Panc1 (cell line): Measurements from ENCODE around the gene RAB11FIP5. TPM values are rescaled to one million over a fixed set of nuclear protein-coding genes. Genes with fewer than 3 reads are reported as not detected.

Experiments
- ATAC-seq: fragments of 200-7000 bp; cut with Tn5 transposase; 2 replicates; pipeline ENCODE4 v1.9.1; 2020; ENCODE audit warnings: mild to moderate bottlenecking, moderate library complexity
- BruUV-seq: library from RNA; stranded (reverse); fragments of 400-500 nt; replicated peaks from 2 replicates; lab custom pipeline; 2021; lab: Mats Ljungman, UMichigan
- CTCF ChIA-PET: fragments of 300-600 bp; sonication (Branson Sonifier 250); formaldehyde crosslinking; loops from one replicate; lab custom pipeline; 2022; ENCODE audit warnings: antibody characterized with exemption; lab: Charles Lee
- POLR2A ChIA-PET: fragments of 300-600 bp; sonication (Branson Sonifier 250); formaldehyde crosslinking; loops from one replicate; lab custom pipeline; 2022; ENCODE audit warnings: antibody characterized with exemption; lab: Charles Lee
- DNase-seq: peaks from one replicate; pipeline ENCODE4 v3.0.0-alpha.2; 2010; ENCODE audit warnings: low read depth, low spot score
- H3K27ac ChIP-seq: 2 replicates; pipeline ENCODE4 v1.5.1; 2011; ENCODE audit warnings: mild to moderate bottlenecking, low read length, inconsistent platforms
- H3K27me3 ChIP-seq: fragments of 200-500 bp; sonication (Bioruptor generic); 2 replicates; pipeline ENCODE4 v1.6.0; 2014; ENCODE audit warnings: low read length, inconsistent platforms; ENCODE audit not compliant: control insufficient read depth, insufficient read depth
- H3K36me3 ChIP-seq: fragments of 200-500 bp; sonication (Bioruptor generic); 2 replicates; pipeline ENCODE4 v1.5.1; 2014; ENCODE audit warnings: inconsistent platforms, mild to moderate bottlenecking, low read length, moderate library complexity; ENCODE audit not compliant: control insufficient read depth, insufficient read depth
- H3K4me1 ChIP-seq: 2 replicates; pipeline ENCODE4 v1.5.1; 2011; ENCODE audit warnings: inconsistent platforms, mild to moderate bottlenecking, low read length, moderate library complexity; ENCODE audit not compliant: control insufficient read depth, insufficient read depth
- H3K4me3 ChIP-seq, 2 experiments: 2 replicates each; pipeline ENCODE4 v1.5.1; 2011 to 2012; ENCODE audit warnings: low read depth in 2 of 2, low read length in 2 of 2, mild to moderate bottlenecking in 2 of 2, inconsistent platforms in 1 of 2, moderate library complexity in 1 of 2
- H3K9me3 ChIP-seq: fragments of 200-500 bp; sonication (Bioruptor generic); 2 replicates; pipeline ENCODE4 v1.5.1; 2014; ENCODE audit warnings: low read depth, mild to moderate bottlenecking, inconsistent platforms, low read length, moderate library complexity; ENCODE audit not compliant: control insufficient read depth, insufficient read depth
- POLR2AphosphoS5 ChIP-seq: IDR thresholded peaks from 2 replicates; pipeline ENCODE4 v1.6.1; 2012; ENCODE audit warnings: mild to moderate bottlenecking, low read depth, low read length, moderate library complexity
- SIN3A ChIP-seq: IDR thresholded peaks from 2 replicates; pipeline ENCODE4 v1.6.1; 2012; ENCODE audit warnings: low read depth, mild to moderate bottlenecking, low read length, moderate library complexity, borderline replicate concordance; ENCODE audit not compliant: insufficient read depth
- TCF7L2 ChIP-seq: IDR thresholded peaks from 2 replicates; pipeline ENCODE4 v1.6.1; 2011; ENCODE audit warnings: mild to moderate bottlenecking, low read depth, low read length, inconsistent platforms
- in situ Hi-C: cut with HindIII; loops from 2 replicates; pipeline ENCODE4 v1.10.0; 2016; ENCODE audit warnings: low sequenced_read_pairs, low pct_unique_long_range_greater_than_20kb
- intact Hi-C: fragments of 100-400 bp; cut with micrococcal nuclease; formaldehyde crosslinking; loops from one replicate; pipeline ENCODE4 v1.10.0; 2022; ENCODE audit not compliant: unreplicated experiment
- total RNA-seq: library from RNA; stranded (reverse); gene quantifications from one replicate; pipeline ENCODE4 v1.2.1, GENCODE V29; 2021; ENCODE audit not compliant: unreplicated experiment
- TF ChIP-seq, protein P1 (sequence below), 2 experiments: IDR thresholded peaks; 2 replicates each; pipeline ENCODE4 v1.6.1; 2011 to 2012; ENCODE audit warnings: low read depth in 2 of 2, control low read depth in 1 of 2, low read length in 1 of 2, mild to moderate bottlenecking in 1 of 2, moderate library complexity in 1 of 2; ENCODE audit not compliant: insufficient read depth in 1 of 2
- TF ChIP-seq, protein P2 (sequence below): fragments of 450-650 bp; IDR thresholded peaks from 2 replicates; pipeline ENCODE4 v1.5.1; 2017; ENCODE audit warnings: mild to moderate bottlenecking

Gene RAB11FIP5
- total RNA-seq, 1 experiment from 2014 or later, result 27.3 TPM

DNA sequence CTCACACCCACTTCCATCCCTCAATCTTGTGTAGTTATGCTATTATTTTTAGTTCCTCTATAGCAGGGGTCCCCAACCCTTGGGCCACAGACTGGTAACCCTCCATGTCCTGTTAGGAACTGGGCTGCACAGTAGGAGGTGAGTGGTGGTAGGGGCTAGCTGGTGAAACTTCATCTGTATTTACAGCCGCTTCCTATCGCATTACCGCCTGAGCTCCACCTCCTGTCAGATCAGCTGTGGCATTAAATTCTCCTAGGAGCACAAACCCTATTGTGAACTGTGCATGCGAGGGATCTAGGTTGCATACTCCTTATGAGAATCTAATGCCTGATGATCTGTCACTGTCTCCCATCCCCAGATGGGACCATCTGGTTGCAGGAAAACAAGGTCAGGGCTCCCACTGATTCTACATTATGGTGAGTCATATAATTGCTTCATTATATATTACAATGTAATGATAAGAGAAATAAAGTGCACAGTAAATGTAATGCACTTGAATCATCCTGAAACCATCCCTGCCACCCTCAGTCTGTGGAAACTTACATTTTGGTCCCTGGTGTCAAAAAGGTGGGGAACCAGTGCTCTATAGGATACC, 1.6 kb upstream of the RAB11FIP5 start:
- H3K27ac ChIP-seq, result peak overlapping the region; percentile 75; the same call in 1 of the 2 replicates
- peaks cover 2% of the 10 kb centered on the region; the same call in 1 of the 2 replicates for H3K36me3 ChIP-seq
- CTCF ChIA-PET, result no interaction called here
- DNase-seq (no peak), ATAC-seq (no peak)
- in situ Hi-C loops (no loop called here), intact Hi-C loops (no loop called here)
- no peaks in the 10 kb centered on the region for H3K9me3 ChIP-seq
- peaks cover 16% of the 10 kb centered on the region for H3K4me1 ChIP-seq
- TF ChIP-seq, protein P1, sequence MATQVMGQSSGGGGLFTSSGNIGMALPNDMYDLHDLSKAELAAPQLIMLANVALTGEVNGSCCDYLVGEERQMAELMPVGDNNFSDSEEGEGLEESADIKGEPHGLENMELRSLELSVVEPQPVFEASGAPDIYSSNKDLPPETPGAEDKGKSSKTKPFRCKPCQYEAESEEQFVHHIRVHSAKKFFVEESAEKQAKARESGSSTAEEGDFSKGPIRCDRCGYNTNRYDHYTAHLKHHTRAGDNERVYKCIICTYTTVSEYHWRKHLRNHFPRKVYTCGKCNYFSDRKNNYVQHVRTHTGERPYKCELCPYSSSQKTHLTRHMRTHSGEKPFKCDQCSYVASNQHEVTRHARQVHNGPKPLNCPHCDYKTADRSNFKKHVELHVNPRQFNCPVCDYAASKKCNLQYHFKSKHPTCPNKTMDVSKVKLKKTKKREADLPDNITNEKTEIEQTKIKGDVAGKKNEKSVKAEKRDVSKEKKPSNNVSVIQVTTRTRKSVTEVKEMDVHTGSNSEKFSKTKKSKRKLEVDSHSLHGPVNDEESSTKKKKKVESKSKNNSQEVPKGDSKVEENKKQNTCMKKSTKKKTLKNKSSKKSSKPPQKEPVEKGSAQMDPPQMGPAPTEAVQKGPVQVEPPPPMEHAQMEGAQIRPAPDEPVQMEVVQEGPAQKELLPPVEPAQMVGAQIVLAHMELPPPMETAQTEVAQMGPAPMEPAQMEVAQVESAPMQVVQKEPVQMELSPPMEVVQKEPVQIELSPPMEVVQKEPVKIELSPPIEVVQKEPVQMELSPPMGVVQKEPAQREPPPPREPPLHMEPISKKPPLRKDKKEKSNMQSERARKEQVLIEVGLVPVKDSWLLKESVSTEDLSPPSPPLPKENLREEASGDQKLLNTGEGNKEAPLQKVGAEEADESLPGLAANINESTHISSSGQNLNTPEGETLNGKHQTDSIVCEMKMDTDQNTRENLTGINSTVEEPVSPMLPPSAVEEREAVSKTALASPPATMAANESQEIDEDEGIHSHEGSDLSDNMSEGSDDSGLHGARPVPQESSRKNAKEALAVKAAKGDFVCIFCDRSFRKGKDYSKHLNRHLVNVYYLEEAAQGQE (IDR thresholded peaks at IDR 0.05; ENCODE audit: insufficient read depth in 1 of 2, low read depth in 2 of 2, low read length in 1 of 2), result no peak
- no peak for TF ChIP-seq TCF7L2
- no peak for TF ChIP-seq SIN3A
- no peak for TF ChIP-seq POLR2AphosphoS5
- TF ChIP-seq, protein P2, sequence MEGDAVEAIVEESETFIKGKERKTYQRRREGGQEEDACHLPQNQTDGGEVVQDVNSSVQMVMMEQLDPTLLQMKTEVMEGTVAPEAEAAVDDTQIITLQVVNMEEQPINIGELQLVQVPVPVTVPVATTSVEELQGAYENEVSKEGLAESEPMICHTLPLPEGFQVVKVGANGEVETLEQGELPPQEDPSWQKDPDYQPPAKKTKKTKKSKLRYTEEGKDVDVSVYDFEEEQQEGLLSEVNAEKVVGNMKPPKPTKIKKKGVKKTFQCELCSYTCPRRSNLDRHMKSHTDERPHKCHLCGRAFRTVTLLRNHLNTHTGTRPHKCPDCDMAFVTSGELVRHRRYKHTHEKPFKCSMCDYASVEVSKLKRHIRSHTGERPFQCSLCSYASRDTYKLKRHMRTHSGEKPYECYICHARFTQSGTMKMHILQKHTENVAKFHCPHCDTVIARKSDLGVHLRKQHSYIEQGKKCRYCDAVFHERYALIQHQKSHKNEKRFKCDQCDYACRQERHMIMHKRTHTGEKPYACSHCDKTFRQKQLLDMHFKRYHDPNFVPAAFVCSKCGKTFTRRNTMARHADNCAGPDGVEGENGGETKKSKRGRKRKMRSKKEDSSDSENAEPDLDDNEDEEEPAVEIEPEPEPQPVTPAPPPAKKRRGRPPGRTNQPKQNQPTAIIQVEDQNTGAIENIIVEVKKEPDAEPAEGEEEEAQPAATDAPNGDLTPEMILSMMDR, result no peak
- BruUV-seq, result no TSS peak
- no peak overlapping the region for H3K4me3 ChIP-seq
- POLR2A ChIA-PET, result interaction anchor here (0.6 to 0.7 kb wide), 2 partner anchors 119 to 1146 kb away, joined by 4 to 5 read pairs; partner anchors contain the start of gene PRADC1
- H3K27me3 ChIP-seq, result no peaks in the 10 kb centered on the region

DNA sequence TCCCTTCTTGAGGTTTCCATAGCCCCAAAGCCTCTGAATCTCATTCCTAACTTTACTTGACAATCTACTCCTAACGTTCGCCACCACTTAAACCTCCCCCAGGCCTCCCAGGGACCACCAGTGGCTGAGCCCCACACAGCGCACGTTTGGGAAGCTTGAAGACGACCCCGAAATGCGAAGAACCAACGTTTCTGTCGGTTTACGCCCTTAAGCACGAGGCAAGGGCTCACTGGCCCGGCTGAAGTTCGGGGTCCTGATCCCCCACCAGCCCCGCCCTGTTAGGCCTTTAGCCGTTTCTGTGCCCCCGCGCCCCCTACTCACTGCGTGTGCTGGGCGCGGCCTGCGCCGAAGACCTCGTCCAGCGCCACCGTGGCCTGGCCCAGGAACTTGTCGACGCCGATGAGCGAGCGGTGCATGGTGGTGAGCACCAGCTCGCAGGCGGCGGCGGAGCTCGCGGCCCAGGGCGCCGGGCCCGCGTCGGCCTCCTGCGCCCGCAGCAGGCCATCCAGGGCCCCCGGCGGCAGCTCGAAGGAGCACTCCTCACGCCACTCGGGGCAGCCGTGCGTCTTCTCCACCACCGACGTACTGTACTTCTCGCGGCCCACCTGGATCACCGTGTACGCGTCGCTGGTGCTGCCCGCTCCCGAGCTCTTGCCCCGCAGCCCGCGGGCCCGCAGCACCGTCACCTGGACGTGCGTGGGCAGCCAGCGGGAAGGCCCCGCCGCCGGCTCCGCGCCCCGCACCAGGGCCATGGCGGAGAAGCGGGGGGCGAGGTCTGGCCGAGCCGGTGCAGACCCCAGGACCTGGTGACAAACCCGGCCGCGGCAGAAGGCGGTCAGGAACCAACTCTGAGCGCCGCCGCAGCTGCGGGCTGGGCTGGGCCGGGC, 479 bp downstream of the RAB11FIP5 start:
- BruUV-seq, result no TSS peak
- no peak for DNase-seq
- CTCF ChIA-PET, result interaction anchor here (0.9 to 1.5 kb wide), 2 partner anchors 25 to 64 kb away, joined by 3 to 5 read pairs; no protein-coding TSS in a partner anchor

More for the DNA sequence above, 479 bp downstream of the RAB11FIP5 start:
- in situ Hi-C loops, result no loop called here
- intact Hi-C loops, result no loop called here
- H3K27me3 ChIP-seq, result no peaks in the 10 kb centered on the region
- peak; percentile 68 for ATAC-seq
- peak overlapping the region; percentile 83 for H3K27ac ChIP-seq
- no peaks in the 10 kb centered on the region for H3K9me3 ChIP-seq
- H3K4me1 ChIP-seq, result peaks cover 16% of the 10 kb centered on the region
- TF ChIP-seq, protein P1 (IDR thresholded peaks at IDR 0.05; ENCODE audit: insufficient read depth in 1 of 2, low read depth in 2 of 2, low read length in 1 of 2), result no peak
- TF ChIP-seq SIN3A (no peak), POLR2AphosphoS5 (no peak), TCF7L2 (no peak)
- TF ChIP-seq, protein P2, result no peak
- H3K36me3 ChIP-seq, result peaks cover 2% of the 10 kb centered on the region; the same call in 1 of the 2 replicates
- POLR2A ChIA-PET, result no interaction called here
- peak overlapping the region; percentile 70 to 71 for H3K4me3 ChIP-seq
